Endothelial cell of umbilical vein (primary cell): ENCODE results near the gene GRAMD4.

Experiments used
- EZH2 ChIP-seq: IDR thresholded peaks from 2 replicates; pipeline ENCODE4 v1.6.1; 2012; ENCODE audit warnings: borderline replicate concordance, low read depth, mild to moderate bottlenecking, moderate library complexity, low read length, inconsistent platforms; ENCODE audit not compliant: severe bottlenecking
- FOS ChIP-seq: IDR thresholded peaks from 2 replicates; pipeline ENCODE4 v1.6.1; 2011; ENCODE audit warnings: mild to moderate bottlenecking, low read length, moderate library complexity, borderline replicate concordance; ENCODE audit not compliant: insufficient read depth
- POLR2A ChIP-seq: IDR thresholded peaks from 2 replicates; pipeline ENCODE4 v1.6.1; 2012; ENCODE audit warnings: low read depth, mild to moderate bottlenecking, control low read depth, low read length

- TF ChIP-seq FOS (no peak), POLR2A (no peak), EZH2 (no peak)
Observed at GRCh38 chr22:46629291-46629690, 9.1 kb downstream of the GRAMD4 start.
